ENCODE results near the gene MAGEB4. TPM values are rescaled to one million over a fixed set of nuclear protein-coding genes. Genes with fewer than 3 reads are reported as not detected.

MAGEB4 gene
- total RNA-seq, 1 experiment from 2014 or later = not detected

DNA sequence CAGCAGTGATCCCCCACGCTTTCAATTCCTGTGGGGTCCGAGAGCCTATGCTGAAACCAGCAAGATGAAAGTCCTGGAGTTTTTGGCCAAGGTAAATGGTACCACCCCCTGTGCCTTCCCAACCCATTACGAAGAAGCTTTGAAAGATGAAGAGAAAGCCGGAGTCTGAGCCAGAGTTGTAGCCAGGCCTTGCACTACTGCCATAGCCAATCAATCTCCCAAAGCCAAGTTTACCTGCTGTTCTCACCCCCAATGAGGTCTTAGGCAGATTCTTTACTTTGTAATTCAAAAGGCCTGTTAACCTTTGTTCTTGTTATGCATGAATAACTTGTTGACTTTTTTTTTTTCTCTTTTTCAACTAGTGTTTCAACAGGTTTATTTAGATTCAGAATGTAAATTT is 22.4 kb upstream of the MAGEB4 start:
- TF ChIP-seq, protein P1, sequence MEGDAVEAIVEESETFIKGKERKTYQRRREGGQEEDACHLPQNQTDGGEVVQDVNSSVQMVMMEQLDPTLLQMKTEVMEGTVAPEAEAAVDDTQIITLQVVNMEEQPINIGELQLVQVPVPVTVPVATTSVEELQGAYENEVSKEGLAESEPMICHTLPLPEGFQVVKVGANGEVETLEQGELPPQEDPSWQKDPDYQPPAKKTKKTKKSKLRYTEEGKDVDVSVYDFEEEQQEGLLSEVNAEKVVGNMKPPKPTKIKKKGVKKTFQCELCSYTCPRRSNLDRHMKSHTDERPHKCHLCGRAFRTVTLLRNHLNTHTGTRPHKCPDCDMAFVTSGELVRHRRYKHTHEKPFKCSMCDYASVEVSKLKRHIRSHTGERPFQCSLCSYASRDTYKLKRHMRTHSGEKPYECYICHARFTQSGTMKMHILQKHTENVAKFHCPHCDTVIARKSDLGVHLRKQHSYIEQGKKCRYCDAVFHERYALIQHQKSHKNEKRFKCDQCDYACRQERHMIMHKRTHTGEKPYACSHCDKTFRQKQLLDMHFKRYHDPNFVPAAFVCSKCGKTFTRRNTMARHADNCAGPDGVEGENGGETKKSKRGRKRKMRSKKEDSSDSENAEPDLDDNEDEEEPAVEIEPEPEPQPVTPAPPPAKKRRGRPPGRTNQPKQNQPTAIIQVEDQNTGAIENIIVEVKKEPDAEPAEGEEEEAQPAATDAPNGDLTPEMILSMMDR (conservative IDR thresholded peaks at IDR 0.05; ENCODE audit: low read depth, low read length) = no peak
- TF ChIP-seq EZH2phosphoT487 (IDR thresholded peaks at IDR 0.05; ENCODE audit: borderline replicate concordance, low read length) (no peak), EZH2 (IDR thresholded peaks at IDR 0.05; ENCODE audit: low read length, unreplicated experiment) (no peak)
- H2AFZ ChIP-seq (ENCODE audit: low read length) = no peak overlapping the region
- no peaks in the 10 kb centered on the region for H3K4me1 ChIP-seq (ENCODE audit: insufficient read depth, low read length)
- BruUV-seq (replicated peaks) = no TSS peak
- no peaks in the 10 kb centered on the region for H3K36me3 ChIP-seq (ENCODE audit: low read depth, low read length)
- H4K20me1 ChIP-seq (ENCODE audit: low read length) = no peaks in the 10 kb centered on the region
- ATAC-seq (no peak), DNase-seq (no peak)
- ChIA-PET POLR2A (ENCODE audit: unreplicated experiment) (interaction anchor here (0.7 kb wide), 1 partner anchor 1175 kb away, joined by 5 read pairs; no protein-coding TSS in a partner anchor), CTCF (no interaction called here)
- no peak overlapping the region for H3K4me2 ChIP-seq (ENCODE audit: low read length)
- H3K9ac ChIP-seq (ENCODE audit: low read length) = no peak overlapping the region
- no peaks in the 10 kb centered on the region for H3K27me3 ChIP-seq (ENCODE audit: low read length)
- no peaks in the 10 kb centered on the region for H3F3A ChIP-seq (ENCODE audit: low read length, unreplicated experiment)
- intact Hi-C loops (cut with micrococcal nuclease) = no loop called here
- no peaks in the 10 kb centered on the region for H3K9me2 ChIP-seq (replicated peaks; ENCODE audit: low read length)
- H3K9me3 ChIP-seq (ENCODE audit: low read length) = no peaks in the 10 kb centered on the region
- H3K27ac ChIP-seq (ENCODE audit: low read length) = no peak overlapping the region
- H3K4me3 ChIP-seq (ENCODE audit: low read length) = no peak overlapping the region
- H3K79me2 ChIP-seq (ENCODE audit: low read length) = no peaks in the 10 kb centered on the region

DNA sequence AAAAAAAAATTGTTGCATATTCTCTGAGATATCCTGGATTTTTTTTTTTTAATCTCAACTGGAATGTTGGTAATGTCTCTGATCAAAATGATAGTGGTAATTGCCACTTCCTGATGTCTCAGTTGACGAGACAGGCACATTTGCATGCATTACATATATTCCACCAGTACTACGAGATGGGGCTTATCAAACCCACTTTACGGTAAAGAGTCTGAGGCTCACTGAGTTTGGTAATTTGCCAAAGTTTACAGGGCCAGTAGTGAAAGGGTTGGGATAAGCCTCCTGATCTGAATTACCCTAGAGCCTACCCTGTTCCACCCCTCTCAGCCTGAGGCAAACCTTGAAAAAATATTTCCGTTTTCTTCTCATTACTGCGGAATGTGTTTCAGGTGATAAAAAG is 21.1 kb upstream of the MAGEB4 start:
- no peaks in the 10 kb centered on the region for H3K27me3 ChIP-seq (ENCODE audit: low read length)
- no peaks in the 10 kb centered on the region for H3K36me3 ChIP-seq (ENCODE audit: low read depth, low read length)
- no peak for ATAC-seq
- H3K79me2 ChIP-seq (ENCODE audit: low read length) = no peaks in the 10 kb centered on the region
- H3K4me1 ChIP-seq (ENCODE audit: insufficient read depth, low read length) = no peaks in the 10 kb centered on the region
- no peak for DNase-seq
- no TSS peak for BruUV-seq (replicated peaks)
- TF ChIP-seq, protein P1 (conservative IDR thresholded peaks at IDR 0.05; ENCODE audit: low read depth, low read length) = no peak
- H2AFZ ChIP-seq (ENCODE audit: low read length) = no peak overlapping the region
- POLR2A ChIA-PET (ENCODE audit: unreplicated experiment) = no interaction called here
- CTCF ChIA-PET = no interaction called here
- no peaks in the 10 kb centered on the region for H3K9me3 ChIP-seq (ENCODE audit: low read length)
- no peaks in the 10 kb centered on the region for H3F3A ChIP-seq (ENCODE audit: low read length, unreplicated experiment)
- H4K20me1 ChIP-seq (ENCODE audit: low read length) = no peaks in the 10 kb centered on the region
- intact Hi-C loops (cut with micrococcal nuclease) = no loop called here
- no peak overlapping the region for H3K9ac ChIP-seq (ENCODE audit: low read length)
- H3K4me3 ChIP-seq (ENCODE audit: low read length) = no peak overlapping the region
- H3K27ac ChIP-seq (ENCODE audit: low read length) = no peak overlapping the region
- no peaks in the 10 kb centered on the region for H3K9me2 ChIP-seq (replicated peaks; ENCODE audit: low read length)
- no peak overlapping the region for H3K4me2 ChIP-seq (ENCODE audit: low read length)

DNA sequence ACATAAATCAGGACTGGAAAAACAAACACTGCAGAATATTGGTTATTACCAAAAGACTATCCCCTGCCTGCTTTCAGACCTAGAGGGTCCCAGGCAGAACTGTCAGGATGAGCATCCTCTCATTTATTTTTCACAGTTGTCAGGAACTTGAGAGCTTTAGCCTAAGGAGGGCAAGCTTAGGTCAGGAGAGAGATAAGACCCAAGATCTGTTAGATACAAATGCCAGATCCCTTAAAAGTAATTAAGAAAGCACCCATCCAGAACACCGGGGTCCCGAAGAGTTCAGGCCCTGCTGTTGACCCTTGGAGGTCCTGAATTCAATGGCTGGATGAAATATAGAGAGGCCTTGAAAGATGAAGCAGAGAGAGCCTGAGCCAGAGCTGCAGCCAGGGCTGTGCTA is 17.3 kb upstream of the MAGEB4 start:
- Histone ChIP-seq H2AFZ (ENCODE audit: low read length) (no peak overlapping the region), H3K4me1 (ENCODE audit: insufficient read depth, low read length) (no peaks in the 10 kb centered on the region), H4K20me1 (ENCODE audit: low read length) (no peaks in the 10 kb centered on the region), H3K9me3 (ENCODE audit: low read length) (no peaks in the 10 kb centered on the region), H3K4me2 (ENCODE audit: low read length) (no peak overlapping the region), H3K79me2 (ENCODE audit: low read length) (no peaks in the 10 kb centered on the region), H3K27me3 (ENCODE audit: low read length) (no peaks in the 10 kb centered on the region), H3F3A (ENCODE audit: low read length, unreplicated experiment) (no peaks in the 10 kb centered on the region), H3K36me3 (ENCODE audit: low read depth, low read length) (no peaks in the 10 kb centered on the region), H3K9me2 (replicated peaks; ENCODE audit: low read length) (no peaks in the 10 kb centered on the region), H3K27ac (ENCODE audit: low read length) (no peak overlapping the region), H3K9ac (ENCODE audit: low read length) (no peak overlapping the region), H3K4me3 (ENCODE audit: low read length) (no peak overlapping the region)
- ATAC-seq (no peak), DNase-seq (no peak)
- TF ChIP-seq, protein P1 (conservative IDR thresholded peaks at IDR 0.05; ENCODE audit: low read depth, low read length) = no peak
- TF ChIP-seq EZH2phosphoT487 (IDR thresholded peaks at IDR 0.05; ENCODE audit: borderline replicate concordance, low read length) = no peak
- TF ChIP-seq EZH2 (IDR thresholded peaks at IDR 0.05; ENCODE audit: low read length, unreplicated experiment) = no peak
- CTCF ChIA-PET = no interaction called here
- intact Hi-C loops (cut with micrococcal nuclease) = no loop called here
- no TSS peak for BruUV-seq (replicated peaks)
- POLR2A ChIA-PET (ENCODE audit: unreplicated experiment) = no interaction called here
